Measurements from ENCODE around the gene GDF10.

GRCh38 chr10:47296941-47297340, 3.1 kb upstream of the GDF10 start:
- TF ChIP-seq POLR2A (IDR thresholded peaks at IDR 0.05) = no peak
- no peak for TF ChIP-seq CTCF (IDR thresholded peaks at IDR 0.05)
